ENCODE measurements around the gene SEPTIN14.
"Not testable (repeated sequence)": the region's sequence is repeated elsewhere in the genome, so short reads cannot be mapped to it uniquely, and the experiment has no call there.

The SEPTIN14 gene

DNA sequence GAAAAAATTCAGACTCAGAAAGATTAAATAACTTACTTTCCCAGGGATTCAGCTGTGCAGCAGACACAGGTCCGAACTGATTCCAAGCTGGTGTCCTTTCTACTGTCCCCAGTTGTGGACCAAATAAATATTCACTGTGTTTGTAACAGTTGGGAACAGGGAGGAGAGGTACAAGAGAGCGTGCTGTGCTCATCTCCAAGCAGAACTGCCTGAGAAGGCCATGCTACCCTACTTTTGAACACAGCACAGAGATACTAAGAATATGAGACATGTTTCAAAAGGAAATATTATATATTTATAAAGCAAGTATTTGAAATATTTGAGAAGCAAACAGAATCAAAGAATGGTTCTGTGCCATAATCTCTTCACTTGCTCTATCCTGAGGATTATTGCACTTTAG is at the start of gene SEPTIN14:
Gene SEPTIN14, minus strand, starts transcription at position 101 of the 400 bp plus-strand sequence. CDS start 756 bp downstream, outside the sequence.
- not testable (repeated sequence) for DNase-seq (ENCODE audit: low read depth)

DNA sequence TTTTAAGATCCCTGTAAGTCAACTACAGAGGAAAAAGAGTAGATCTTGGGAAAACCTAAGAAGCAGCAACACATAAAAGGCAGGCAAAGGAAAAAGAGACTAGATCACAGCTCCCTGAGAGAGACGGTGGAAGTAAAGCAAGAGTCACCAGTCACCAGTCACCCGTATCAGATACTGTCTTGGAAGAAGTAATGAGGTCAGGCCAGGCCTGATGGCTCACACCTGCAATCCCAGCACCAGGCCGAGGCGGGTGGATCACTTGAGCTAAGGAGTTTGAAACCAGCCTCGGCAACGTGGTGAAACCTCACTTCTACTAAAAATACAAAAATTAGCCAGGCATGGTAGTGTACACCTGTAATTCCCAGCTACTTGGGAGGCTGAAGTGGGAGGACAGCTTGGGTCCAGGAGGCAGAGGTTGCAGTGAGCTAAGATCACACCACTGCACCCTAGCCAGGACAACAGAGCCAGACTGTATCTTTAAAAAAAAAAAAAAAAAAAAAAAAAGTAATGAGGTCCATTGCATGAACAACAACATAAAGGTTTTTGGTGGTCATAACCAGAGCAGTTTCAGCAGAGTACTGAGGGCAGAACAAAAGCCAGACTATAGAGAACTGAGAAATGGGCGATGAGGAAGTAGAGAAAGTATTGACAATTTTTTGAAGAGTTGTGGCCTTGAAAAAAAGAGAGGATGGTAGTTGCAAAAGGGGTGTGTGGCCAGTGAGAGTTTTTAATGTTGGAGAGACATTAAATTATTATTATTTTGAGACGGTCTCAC is 41.6 kb upstream of the SEPTIN14 start:
- DNase-seq (ENCODE audit: low read depth) = no peak

DNA sequence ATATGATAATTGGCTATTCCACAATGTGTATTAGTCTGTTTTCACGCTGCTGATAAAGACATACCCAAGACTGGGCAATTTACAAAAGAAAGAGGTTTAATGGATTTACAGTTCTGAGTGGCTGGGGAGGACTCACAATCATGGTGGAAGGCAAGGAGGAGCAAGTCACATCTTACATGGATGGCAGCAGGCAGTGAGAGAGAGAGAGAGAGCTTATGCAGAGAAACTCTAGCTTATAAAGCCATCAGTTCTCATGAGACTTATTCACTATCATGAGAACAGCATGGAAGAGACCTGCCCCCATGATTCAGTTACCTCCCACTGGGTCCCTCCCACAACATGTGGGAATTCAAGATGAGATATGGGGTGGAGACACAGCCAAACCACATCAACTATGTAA is 38.5 kb upstream of the SEPTIN14 start:
- DNase-seq (ENCODE audit: low read depth) = not testable (repeated sequence)

DNA sequence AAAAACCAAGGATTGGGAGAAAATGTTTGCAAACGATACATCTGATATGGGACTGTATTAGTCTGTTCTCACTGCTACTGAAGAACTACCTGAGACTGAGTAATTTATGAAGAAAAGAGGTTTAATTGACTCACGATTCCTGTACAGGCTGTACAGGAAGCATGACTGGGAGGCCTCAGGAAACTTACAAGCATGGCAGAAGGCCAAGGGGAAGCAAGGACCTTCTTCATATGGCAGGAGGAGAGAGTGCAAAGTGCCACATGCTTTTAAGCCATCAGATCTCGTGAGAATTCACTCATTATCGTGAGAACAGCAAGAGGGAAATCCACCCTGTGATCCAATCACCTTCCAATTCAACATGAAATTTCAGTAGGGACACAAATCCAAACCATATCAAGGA is 35.7 kb upstream of the SEPTIN14 start:
- no peak for DNase-seq (ENCODE audit: low read depth)

DNA sequence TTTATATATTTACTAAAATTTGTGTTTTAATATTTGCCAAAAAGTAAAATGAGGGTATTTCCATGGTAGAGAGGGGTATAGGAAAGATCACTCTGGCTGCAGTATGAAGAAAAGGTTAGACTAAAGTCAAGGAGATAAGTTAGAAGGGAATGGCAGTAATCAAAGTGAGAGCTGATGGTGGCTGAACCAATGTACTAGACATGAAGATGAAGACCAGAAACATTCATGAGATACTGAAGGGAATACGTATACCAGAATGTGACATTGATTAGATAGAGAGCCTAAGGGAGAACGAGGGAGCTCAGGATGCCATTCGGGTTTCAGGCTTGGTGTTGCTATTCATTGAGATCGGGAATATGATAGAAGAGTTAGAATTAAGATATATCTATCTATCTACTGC is 32.5 kb upstream of the SEPTIN14 start:
- DNase-seq (ENCODE audit: low read depth) = no peak

DNA sequence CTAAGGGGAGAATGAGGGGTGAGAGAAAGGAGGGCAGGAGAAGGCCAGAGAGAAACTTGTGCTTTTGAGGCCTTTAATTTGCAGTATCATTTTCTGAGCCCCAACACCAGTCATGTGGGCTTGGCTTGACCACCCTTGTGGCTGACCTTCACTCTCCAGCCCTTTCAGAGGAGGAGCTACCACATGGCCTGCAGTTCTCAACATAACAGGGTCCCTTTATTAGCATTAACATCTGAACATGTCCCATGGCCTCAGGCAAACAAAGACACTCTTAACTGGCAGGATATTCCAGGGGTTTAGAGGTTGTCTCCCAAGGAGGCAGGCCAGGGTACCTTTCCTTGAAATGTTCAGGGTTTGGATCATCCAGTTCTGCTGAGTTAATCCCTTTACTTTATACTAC is 31.4 kb upstream of the SEPTIN14 start:
- DNase-seq (ENCODE audit: low read depth) = no peak

DNA sequence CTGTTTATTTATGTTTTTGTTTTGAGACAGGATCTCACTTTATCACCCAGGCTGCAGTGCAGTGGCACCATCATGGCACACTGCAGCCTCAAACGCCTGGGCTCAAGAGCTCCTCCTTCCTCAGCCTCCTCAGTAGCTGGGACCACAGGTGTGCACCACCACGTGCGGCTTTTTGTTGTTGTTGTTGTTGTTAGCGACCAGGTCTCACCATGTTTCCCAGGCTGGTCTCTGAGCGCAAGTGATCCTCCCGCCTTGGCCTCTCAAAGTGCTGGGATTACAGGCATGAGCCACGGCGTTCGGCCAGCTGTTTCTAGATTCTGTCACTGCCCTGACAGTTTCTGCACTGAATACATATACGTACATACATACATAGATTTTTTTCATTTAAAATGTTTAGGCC is 25.8 kb upstream of the SEPTIN14 start:
- DNase-seq (ENCODE audit: low read depth) = not testable (repeated sequence)

DNA sequence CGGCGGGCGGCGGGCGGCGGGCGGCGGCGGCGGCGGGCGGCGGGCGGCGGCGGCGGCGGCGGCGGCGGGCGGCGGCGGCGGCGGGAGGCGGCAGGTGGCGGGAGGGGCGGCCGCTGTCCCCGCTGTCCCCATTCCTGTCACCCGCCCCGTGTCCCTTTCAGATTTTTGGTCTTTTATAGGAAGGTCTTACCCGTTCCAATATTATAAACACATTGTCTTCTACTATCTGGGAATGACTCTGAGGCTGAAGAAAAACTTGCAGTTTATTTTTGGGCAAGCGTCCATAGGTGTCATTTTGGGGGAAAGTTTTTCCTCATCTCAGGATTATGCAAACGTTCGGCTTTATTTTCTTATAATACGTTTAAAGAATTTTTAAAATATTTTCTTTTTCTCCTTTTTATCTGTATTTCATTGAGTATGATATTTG is 25.3 kb upstream of the SEPTIN14 start:
- no peak for DNase-seq (ENCODE audit: low read depth)

DNA sequence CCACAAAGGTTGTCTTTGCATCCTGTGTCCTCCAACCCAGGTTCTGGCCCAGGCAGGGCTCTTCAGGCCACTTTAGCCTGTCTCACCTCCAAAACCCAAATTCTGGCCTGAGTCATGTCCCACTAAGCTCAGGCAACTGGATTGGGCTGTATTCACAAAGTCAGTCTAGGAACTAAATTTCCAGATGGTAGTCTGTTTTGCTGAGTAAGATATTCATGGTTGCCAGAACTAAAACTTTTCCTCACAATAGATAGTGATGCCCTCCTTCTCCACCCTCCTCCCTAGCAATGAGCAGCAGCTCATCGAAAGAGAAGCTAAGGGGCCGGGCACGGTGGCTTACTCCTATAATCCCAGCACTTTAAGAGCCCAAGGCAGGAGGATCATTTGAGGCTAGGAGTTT is 21.8 kb upstream of the SEPTIN14 start:
- no peak for DNase-seq (ENCODE audit: low read depth)

DNA sequence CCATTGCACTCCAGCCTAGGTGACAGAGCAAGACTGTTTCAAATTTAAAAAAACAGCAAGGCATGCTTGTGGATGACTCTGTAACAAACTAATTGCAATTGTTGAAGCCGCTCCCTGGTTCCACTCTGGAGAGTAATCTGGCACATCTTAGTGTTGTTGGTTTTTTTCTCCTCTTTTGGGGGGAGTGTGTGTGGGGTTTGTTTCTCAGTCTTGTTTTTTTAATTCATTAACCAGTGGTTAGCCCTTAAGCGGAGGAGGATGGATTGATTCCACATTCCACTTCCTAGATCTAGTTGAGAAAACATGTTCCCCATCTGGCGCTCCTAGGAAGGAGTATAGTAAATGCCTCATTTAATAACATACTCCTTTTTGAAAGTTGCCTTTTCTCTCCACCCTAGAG is 16.1 kb upstream of the SEPTIN14 start:
- no peak for DNase-seq (ENCODE audit: low read depth)

DNA sequence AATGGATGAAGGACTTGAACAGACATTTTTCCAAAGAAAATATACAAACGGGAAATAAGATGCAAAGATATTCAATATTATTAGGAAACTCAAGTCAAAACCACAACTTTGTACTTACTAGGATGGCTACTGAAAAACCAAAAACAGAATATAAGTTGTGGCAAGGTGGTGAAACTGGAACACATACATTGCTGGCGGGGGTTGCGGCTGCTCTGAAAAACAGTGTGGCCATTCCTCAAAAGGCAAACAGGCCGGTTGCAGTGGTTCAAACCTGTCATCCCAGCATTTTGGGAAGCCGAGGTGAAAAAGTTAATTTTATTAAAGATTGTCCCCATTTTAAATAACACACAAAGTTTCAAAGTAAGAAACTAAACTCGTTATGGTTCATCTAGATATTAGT is 14.8 kb upstream of the SEPTIN14 start:
- DNase-seq (ENCODE audit: low read depth) = no peak

DNA sequence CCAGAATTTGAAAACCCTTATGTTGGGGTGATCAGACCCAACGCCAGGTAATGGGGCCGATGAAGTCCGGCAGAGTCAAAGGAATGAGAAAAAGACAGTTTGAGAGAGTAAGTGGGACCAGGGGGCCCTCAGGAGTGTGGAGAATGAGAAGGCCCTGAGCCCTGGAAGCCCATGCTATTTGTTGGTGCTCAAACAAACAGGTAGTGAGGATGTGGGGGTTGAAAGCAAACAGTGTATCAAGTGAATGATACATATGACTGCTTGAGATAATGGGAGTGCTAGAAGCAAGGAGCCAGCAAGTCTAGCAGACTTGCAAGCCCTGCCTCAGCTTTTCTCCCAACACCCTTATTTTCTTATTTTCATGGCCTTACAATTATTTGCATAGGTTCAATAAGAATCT is 11.2 kb upstream of the SEPTIN14 start:
- DNase-seq (ENCODE audit: low read depth) = no peak

DNA sequence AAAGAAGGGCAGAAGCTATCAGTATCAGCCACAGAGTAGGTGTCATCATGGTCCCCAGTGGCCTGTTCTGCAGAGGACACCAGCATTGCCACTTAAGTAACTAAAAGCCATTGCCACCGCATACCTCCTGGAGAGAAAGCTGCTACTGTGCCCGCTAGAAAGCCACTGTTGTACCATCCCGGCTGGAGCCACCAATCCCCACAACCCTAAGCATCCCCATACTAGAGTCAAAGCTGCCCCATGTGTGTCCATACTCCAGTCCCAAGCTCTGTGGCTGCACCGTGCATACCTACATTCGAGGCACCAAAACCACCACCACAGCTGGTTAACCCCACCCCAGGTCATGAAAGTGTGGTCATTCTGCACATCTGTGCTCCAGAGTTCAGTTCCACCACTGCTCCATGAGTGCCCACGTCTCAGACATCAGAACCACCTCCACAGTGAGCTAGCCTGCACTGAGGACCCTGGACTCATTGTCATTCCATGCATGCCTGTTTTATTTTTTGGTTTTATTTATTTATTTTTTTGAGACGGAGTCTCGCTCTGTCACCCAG is 9.5 kb upstream of the SEPTIN14 start:
- DNase-seq (ENCODE audit: low read depth) = no peak

DNA sequence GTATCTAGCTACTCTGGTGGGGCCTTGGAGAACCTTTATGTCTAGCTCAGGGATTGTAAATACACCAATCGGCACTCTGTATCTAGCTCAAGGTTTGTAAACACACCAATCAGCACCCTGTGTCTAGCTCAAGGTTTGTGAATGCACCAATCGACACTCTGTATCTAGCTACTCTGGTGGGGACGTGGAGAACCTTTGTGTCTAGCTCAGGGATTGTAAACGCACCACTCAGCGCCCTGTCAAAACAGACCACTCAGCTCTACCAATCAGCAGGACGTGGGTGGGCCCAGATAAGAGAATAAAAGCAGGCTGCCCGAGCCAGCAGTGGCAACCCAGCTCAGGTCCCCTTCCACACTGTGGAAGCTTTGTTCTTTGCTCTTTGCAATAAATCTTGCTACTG is 6.4 kb upstream of the SEPTIN14 start:
- not testable (repeated sequence) for DNase-seq (ENCODE audit: low read depth)

DNA sequence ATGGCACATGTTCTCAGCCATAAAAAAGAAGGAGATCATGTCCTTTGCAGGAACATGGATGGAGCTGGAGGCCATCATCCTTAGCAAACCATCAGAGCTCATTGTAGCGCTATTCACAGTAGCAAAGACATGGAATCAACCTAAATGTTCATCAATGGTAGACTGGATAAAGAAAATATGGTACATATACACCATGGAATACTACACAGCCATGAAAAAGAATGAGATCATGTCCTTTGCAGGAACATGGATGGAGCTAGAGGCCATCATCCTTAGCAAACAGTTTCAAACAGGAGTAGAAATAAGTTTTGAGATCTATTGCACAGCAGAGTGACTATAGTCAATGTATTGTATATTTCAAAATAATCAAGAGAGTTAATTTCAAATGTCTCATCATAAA is 17.4 kb downstream of the SEPTIN14 start:
- DNase-seq (ENCODE audit: low read depth) = not testable (repeated sequence)

DNA sequence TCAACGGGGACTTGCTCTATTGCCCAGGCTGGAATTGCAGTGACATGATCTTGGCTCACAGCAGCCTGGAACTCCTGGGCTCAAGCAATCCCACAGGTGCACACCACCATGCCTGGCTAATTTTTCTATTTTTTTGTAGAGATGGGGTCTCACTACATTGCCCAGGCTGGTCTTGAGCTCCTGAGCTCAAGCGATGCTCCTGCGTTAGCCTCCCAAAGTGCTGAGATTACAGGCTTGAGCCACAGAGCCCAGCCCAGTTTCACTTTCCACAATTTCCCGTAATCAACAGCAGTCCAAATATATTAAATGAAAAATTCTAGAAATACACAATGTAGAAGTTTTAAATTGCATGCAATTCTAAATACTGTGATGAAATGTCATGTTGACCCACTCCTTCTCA is 24.0 kb downstream of the SEPTIN14 start:
- no peak for DNase-seq (ENCODE audit: low read depth)

DNA sequence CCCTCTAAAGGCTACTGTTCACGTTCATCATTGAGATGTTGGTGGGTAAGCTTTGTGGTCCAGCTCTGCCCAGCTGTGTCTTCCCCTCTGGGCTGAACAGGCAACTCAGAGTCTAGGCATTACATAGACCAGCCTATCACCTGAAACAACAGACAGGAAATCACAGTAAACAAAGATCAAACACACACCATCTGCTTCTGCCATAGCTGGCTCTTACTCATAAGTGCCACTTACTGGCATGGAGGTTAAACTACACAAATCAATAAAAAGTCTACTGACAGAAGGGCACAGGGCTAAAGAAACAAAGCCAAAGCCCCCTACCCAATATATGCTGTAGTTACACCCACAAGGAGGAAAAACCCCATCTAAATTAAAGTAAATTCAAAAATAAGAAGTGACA is 35.0 kb downstream of the SEPTIN14 start:
- DNase-seq (ENCODE audit: low read depth) = no peak

DNA sequence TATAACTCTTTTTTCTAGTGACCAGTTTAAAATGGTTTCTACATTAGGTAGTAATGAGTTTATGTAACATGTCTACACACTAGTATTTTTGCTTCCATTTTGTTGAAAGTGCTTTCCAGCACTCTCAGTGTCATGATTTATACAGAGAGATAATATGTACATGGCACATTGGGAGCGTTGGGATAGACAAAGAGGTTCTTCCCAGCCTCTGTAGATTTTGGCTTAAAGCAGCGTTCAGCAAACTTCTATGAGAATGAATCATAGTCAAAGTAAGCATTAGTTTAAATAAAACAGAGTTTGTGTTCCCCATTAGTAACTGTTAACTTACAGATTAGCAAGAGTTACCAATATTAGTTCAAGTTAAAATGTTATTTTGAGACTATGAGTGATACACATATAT is 43.9 kb downstream of the SEPTIN14 start:
- no peak for DNase-seq (ENCODE audit: low read depth)

DNA sequence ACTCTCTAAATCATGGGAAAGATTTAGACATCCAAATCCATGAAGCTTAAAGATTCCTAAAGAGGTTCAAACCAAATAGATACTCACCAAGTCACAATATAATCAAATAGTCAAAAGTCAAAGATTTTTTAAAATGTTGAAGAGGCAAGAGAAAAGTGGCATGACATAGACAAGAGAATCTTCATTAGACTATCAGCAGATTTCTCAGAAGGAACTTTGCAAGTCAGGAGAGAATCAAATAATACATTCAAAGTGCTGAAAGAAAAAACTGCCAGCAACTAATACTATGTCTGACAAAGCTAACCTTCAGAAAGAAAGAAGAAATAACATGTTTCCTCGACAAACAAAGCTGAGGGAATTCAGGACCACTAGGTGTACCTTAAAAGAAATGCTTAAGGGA is 65.3 kb downstream of the SEPTIN14 start:
- not testable (repeated sequence) for DNase-seq (ENCODE audit: low read depth)

DNA sequence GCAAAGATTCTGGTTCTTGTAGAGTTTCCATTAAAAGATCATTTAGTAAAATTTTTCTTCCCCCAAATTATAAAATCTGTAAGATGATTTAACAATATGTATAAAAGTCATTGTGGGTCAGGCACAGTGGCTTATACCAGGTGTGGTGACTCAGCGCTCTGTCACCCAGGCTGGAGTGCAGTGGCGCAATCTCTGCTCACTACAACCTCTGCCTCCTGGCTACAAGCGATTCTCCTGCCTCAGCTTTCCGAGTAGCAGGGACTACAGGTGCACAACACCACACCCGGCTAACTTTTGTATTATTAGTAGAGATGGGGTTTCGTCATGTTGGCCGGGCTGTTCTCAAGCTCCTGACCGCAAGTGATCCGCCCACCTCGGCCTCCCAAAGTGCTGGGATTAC is 68.0 kb downstream of the SEPTIN14 start:
- no peak for DNase-seq (ENCODE audit: low read depth)

DNA sequence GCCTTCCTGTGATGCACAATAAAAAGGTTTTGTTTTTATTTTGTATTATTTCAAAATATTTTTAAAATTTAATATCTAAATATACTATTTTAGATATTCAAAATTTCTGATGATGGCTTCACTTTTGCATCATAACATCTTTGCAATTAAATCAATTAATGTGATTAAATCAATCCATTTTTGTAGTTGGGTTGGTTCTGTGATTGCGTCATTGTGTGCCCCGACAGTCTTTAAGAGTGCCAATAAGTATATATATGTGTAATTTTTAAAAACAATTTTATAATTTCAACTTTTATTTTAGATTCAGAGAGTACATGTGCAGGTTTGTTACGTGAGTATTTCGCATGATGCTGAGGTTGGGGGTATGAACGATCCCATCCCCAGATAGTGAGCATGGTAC is 70.5 kb downstream of the SEPTIN14 start:
- DNase-seq (ENCODE audit: low read depth) = no peak

DNA sequence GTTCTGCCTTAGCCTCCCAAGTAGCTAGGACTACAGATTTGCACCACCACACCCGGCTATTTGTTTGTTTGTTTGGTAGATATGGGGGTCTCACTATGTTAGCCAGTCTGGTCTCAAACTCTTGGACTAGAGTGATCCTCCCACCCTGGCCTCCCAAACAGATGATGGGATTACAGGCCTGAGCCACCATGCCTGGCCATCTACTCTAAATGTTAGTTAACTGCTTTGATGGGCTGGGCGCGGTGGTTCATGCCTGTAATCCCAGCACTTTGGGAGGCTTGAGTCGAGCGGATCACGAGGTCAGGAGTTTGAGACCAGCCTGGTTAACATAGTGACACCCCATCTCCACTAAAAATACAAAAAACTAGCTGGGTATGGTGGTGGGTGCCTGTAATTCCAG is 74.8 kb downstream of the SEPTIN14 start:
- no peak for DNase-seq (ENCODE audit: low read depth)

DNA sequence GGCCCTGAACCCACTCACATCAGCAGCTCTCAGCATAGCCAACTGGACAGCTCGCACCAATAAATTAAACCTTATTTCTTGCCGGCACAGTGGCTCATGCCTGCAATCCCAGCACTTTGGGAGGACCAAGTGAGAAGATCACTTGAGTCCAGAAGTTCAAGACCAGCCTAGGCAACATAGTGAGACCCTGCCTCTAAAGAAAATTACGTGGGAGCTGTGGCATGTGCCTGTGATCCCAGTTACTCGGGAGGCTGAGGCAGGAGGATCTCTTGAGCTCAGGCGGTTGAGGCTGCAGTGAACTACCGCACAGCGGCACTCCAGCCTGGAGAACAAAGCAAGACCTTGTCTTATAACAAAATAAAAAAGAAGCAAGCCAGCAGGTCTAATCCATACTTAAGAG is 75.7 kb downstream of the SEPTIN14 start:
- DNase-seq (ENCODE audit: low read depth) = no peak

DNA sequence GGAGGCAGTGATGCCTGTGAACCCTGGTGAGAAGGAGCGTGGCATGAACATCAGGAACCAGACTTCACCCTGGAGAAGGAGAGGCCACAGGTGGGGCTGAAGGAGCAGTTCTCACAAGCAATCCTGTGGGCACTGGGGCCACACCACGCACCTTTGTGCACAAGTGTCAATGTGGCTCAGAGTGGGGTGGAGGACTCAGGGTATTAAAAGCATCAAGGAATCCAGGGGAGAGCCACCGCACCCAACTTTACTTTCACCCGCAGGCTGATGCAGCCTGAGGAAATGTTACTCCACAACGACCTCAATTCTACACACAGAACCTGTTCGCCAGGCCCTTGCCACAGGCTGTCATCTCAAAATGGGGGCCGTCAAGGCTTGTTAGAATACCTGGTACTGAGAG is 77.1 kb downstream of the SEPTIN14 start:
- not testable (repeated sequence) for DNase-seq (ENCODE audit: low read depth)

Measured in stromal cell of bone marrow (primary cell).